SU-DHL-6 (cell line): ENCODE results near the gene PPARG.

ENCODE experiments used
- EZH2phosphoT487 ChIP-seq: fragments of 200-600 bp; sonication (generic), shearing (Covaris generic); conservative IDR thresholded peaks from 2 replicates; pipeline ENCODE4 v1.6.1; 2018; ENCODE audit warnings: mild to moderate bottlenecking, antibody characterized with exemption, low read length, moderate library complexity, mixed read lengths
- TF ChIP-seq, protein P1 (sequence below): fragments of 200-600 bp; sonication (generic); IDR thresholded peaks from one replicate; pipeline ENCODE4 v1.5.1; 2017; ENCODE audit warnings: antibody characterized with exemption, mild to moderate bottlenecking, low read length, moderate library complexity; ENCODE audit not compliant: insufficient read depth, poor library complexity, severe bottlenecking

DNA sequence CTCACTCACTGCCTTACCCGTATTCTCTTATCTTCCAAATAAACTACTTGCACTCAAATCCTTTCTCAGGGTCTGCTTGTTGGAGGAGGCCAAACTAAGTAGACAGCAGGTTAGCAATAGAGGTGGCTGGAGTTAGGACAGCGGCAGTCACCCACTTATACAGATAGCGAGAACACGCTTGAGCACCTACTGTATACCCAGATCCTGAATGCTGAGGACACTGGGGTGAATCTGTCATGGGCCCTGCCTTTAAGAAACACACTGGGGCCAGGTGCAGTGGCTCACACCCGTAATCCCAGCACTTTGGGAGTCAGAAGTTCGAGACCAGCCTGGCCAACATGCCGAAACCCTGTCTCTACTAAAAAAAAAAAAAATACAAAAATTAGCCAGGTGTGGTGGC, 157.4 kb downstream of the PPARG start:
- TF ChIP-seq, protein P1, sequence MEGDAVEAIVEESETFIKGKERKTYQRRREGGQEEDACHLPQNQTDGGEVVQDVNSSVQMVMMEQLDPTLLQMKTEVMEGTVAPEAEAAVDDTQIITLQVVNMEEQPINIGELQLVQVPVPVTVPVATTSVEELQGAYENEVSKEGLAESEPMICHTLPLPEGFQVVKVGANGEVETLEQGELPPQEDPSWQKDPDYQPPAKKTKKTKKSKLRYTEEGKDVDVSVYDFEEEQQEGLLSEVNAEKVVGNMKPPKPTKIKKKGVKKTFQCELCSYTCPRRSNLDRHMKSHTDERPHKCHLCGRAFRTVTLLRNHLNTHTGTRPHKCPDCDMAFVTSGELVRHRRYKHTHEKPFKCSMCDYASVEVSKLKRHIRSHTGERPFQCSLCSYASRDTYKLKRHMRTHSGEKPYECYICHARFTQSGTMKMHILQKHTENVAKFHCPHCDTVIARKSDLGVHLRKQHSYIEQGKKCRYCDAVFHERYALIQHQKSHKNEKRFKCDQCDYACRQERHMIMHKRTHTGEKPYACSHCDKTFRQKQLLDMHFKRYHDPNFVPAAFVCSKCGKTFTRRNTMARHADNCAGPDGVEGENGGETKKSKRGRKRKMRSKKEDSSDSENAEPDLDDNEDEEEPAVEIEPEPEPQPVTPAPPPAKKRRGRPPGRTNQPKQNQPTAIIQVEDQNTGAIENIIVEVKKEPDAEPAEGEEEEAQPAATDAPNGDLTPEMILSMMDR = no peak
- no peak for TF ChIP-seq EZH2phosphoT487
